GM12878 (cell line): ENCODE results near the gene AGRP. TPM values are rescaled to one million over a fixed set of nuclear protein-coding genes. Genes with fewer than 3 reads are reported as not detected.
A peak's percentile ranks its signal among the peaks of the same experiment; 100 is the strongest.

ENCODE experiments used
- ATAC-seq: fragments of 200-7000 bp; cut with Tn5 transposase; 3 replicates; pipeline ENCODE4 v1.9.1; 2020; ENCODE audit warnings: mild to moderate bottlenecking, moderate library complexity
- BruUV-seq: library from RNA; stranded (reverse); fragments of 400-500 nt; replicated peaks from 2 replicates; lab custom pipeline; 2021; lab: Mats Ljungman, UMichigan
- CTCF ChIA-PET: fragments of 300-600 bp; sonication (Branson Sonifier 250); formaldehyde crosslinking; extraction: SDS; loops from one replicate; lab custom pipeline; 2021; ENCODE audit warnings: inconsistent platforms; lab: Yijun Ruan, JAX
- POLR2A ChIA-PET: fragments of 350-600 bp; formaldehyde crosslinking; extraction: SDS; loops from one replicate; lab custom pipeline; 2021; ENCODE audit warnings: inconsistent platforms; lab: Charles Lee
- RAD21 ChIA-PET: fragments of 300-600 bp; sonication (Branson Sonifier 250); formaldehyde crosslinking; loops from one replicate; lab custom pipeline; 2023; ENCODE audit warnings: antibody characterized with exemption; ENCODE audit not compliant: unreplicated experiment; lab: Charles Lee
- SMC1A ChIA-PET: fragments of 300-600 bp; sonication (Branson Sonifier 250); formaldehyde crosslinking; loops from one replicate; lab custom pipeline; 2023; ENCODE audit not compliant: unreplicated experiment, uncharacterized antibody; lab: Charles Lee
- DNase-seq: peaks from one replicate; pipeline ENCODE4 v3.0.0-alpha.2; 2011; ENCODE audit warnings: low read depth, low spot score
- FAIRE-seq: peaks from 3 replicates; lab custom pipeline; 2011; peaks lifted over from hg19 to GRCh38; lab: Jason Lieb, UNC
- H2AFZ ChIP-seq: 2 replicates; pipeline ENCODE4 v1.6.0; 2011; ENCODE audit warnings: low read depth, low read length, control low read depth; ENCODE audit not compliant: control insufficient read depth
- H3K27ac ChIP-seq: 2 replicates; pipeline ENCODE4 v1.5.1; 2011; ENCODE audit warnings: control low read depth; ENCODE audit not compliant: control insufficient read depth, insufficient read depth
- H3K27me3 ChIP-seq, 2 experiments: replicated peaks in 1 of 2; 2 replicates each; pipeline versions ENCODE4 v1.6.0 to v1.6.1; 2011; ENCODE audit warnings: low read length in 1 of 2; ENCODE audit not compliant: control insufficient read depth in 2 of 2, insufficient read depth in 2 of 2
- H3K36me3 ChIP-seq, 2 experiments: 2 replicates each; pipeline ENCODE4 v1.5.1; 2011; ENCODE audit warnings: low read length in 1 of 2; ENCODE audit not compliant: control insufficient read depth in 2 of 2, insufficient read depth in 2 of 2
- H3K4me1 ChIP-seq: 2 replicates; pipeline ENCODE4 v1.6.1; 2011; ENCODE audit warnings: mild to moderate bottlenecking, low read length, moderate library complexity, mixed read lengths; ENCODE audit not compliant: control insufficient read depth, insufficient read depth
- H3K4me2 ChIP-seq: 2 replicates; pipeline ENCODE4 v1.6.0; 2011; ENCODE audit warnings: control low read depth; ENCODE audit not compliant: control insufficient read depth, insufficient read depth
- H3K4me3 ChIP-seq: fragments of 200-600 bp; sonication (generic); 2 replicates; pipeline ENCODE4 v1.5.1; 2016
- H3K79me2 ChIP-seq: 2 replicates; pipeline ENCODE4 v1.6.0; 2011; ENCODE audit warnings: low read length; ENCODE audit not compliant: control insufficient read depth, insufficient read depth
- H3K9ac ChIP-seq: 2 replicates; pipeline ENCODE4 v1.8.0; 2011; ENCODE audit warnings: low read length, control low read depth, mixed read lengths; ENCODE audit not compliant: control insufficient read depth, insufficient read depth
- H3K9me3 ChIP-seq: replicated peaks from 3 replicates; pipeline ENCODE4 v1.5.1; 2011; ENCODE audit warnings: mild to moderate bottlenecking, low read length; ENCODE audit not compliant: control insufficient read depth, insufficient read depth
- H4K20me1 ChIP-seq: 2 replicates; pipeline ENCODE4 v1.6.0; 2011; ENCODE audit not compliant: control insufficient read depth, insufficient read depth
- CREM ChIP-seq: IDR thresholded peaks from 2 replicates; pipeline ENCODE4 v1.6.1; 2014; ENCODE audit warnings: antibody characterized with exemption, low read depth
- HSF1 ChIP-seq: fragments of 150-350 bp; IDR thresholded peaks from 2 replicates; pipeline ENCODE4 v1.6.1; 2014; ENCODE audit warnings: mild to moderate bottlenecking, low read depth, low read length
- JUND ChIP-seq: IDR thresholded peaks from 2 replicates; pipeline ENCODE4 v1.6.1; 2012; ENCODE audit warnings: low read depth, mild to moderate bottlenecking, low read length, improper control_type of control experiment, moderate library complexity
- MEF2A ChIP-seq: IDR thresholded peaks from 2 replicates; pipeline ENCODE4 v1.6.1; 2011; ENCODE audit warnings: low read depth, mild to moderate bottlenecking, low read length, moderate library complexity; ENCODE audit not compliant: insufficient read depth
- MEF2B ChIP-seq: fragments of 450-650 bp; IDR thresholded peaks from 2 replicates; pipeline ENCODE4 v1.6.1; 2018; ENCODE audit warnings: mild to moderate bottlenecking, moderate library complexity; ENCODE audit not compliant: partially characterized antibody, poor library complexity, severe bottlenecking
- MXI1 ChIP-seq: fragments of 150-350 bp; IDR thresholded peaks from 2 replicates; pipeline ENCODE4 v1.6.1; 2011; ENCODE audit warnings: low read depth, mild to moderate bottlenecking, inconsistent platforms, low read length, improper control_type of control experiment
- NBN ChIP-seq: fragments of 450-650 bp; IDR thresholded peaks from 2 replicates; pipeline ENCODE4 v1.6.1; 2016
- NR2F1 ChIP-seq: fragments of 450-650 bp; conservative IDR thresholded peaks from 2 replicates; pipeline ENCODE4 v1.6.1; 2017; ENCODE audit warnings: mild to moderate bottlenecking
- PAX8 ChIP-seq: fragments of 450-650 bp; IDR thresholded peaks from 2 replicates; pipeline ENCODE4 v1.6.1; 2017; ENCODE audit warnings: mild to moderate bottlenecking, moderate library complexity
- POU2F2 ChIP-seq: IDR thresholded peaks from 3 replicates; pipeline ENCODE4 v1.6.1; 2011; ENCODE audit warnings: low read depth, mild to moderate bottlenecking, low read length, borderline replicate concordance
- RB1 ChIP-seq: fragments of 450-650 bp; formaldehyde crosslinking; IDR thresholded peaks from 2 replicates; pipeline ENCODE4 v1.6.1; 2017; ENCODE audit warnings: mild to moderate bottlenecking, borderline replicate concordance
- SMC3 ChIP-seq: IDR thresholded peaks from 2 replicates; pipeline ENCODE4 v1.6.1; 2011; ENCODE audit warnings: low read length, improper control_type of control experiment, borderline replicate concordance
- ZNF207 ChIP-seq: fragments of 450-650 bp; IDR thresholded peaks from 2 replicates; pipeline ENCODE4 v1.6.1; 2014; ENCODE audit warnings: antibody characterized with exemption, mild to moderate bottlenecking, borderline replicate concordance
- ZNF384 ChIP-seq: IDR thresholded peaks from 2 replicates; pipeline ENCODE4 v1.6.1; 2012; ENCODE audit warnings: low read depth, mild to moderate bottlenecking, low read length, improper control_type of control experiment, borderline replicate concordance
- ZSCAN29 ChIP-seq: fragments of 450-650 bp; IDR thresholded peaks from 2 replicates; pipeline ENCODE4 v1.6.1; 2017; ENCODE audit warnings: mild to moderate bottlenecking, moderate library complexity
- WGBS: methylation state at CpG from one replicate; pipeline ENCODE4 v1.1.6; 2016; ENCODE audit warnings: low lambda C conversion rate; ENCODE audit not compliant: insufficient replicate concordance, insufficient coverage; ENCODE audit errors: missing lambda C conversion rate; 5-methylcytosine and 5-hydroxymethylcytosine counted together
- in situ Hi-C: fragments of 300-500 bp; cut with MboI; formaldehyde crosslinking; loops from 9 replicates; pipeline ENCODE4 v1.14.3; 2018; ENCODE audit warnings: mixed read lengths
- intact Hi-C: fragments of 100-400 bp; cut with micrococcal nuclease; formaldehyde crosslinking; loops from one replicate; pipeline ENCODE4 v1.14.2; 2022; ENCODE audit not compliant: unreplicated experiment
- polyA plus RNA-seq, 11 experiments: library from polyadenylated mRNA; depleted of rRNA in 4 of 11; unstranded in 6 of 11; stranded (reverse) in 5 of 11; fragments of >200 nt; fragmentation: Nextera tagmentation in 4 of 11; fragmentation: Illumina TruSeq in 1 of 11; extraction: Ambion mirVana in 4 of 11; extraction: Trizol in 1 of 11; gene quantifications; 1 replicate in 1 of 11; 2 replicates in 10 of 11; pipeline versions ENCODE4 v1.2.1 to v1.2.3, GENCODE V29; 2011 to 2016; ENCODE audit warnings: inconsistent platforms in 2 of 11, missing spikeins in 2 of 11, low read depth in 1 of 11
- total RNA-seq, 4 experiments: library from RNA; depleted of rRNA in 3 of 4; stranded (reverse); fragments of >200 nt in 3 of 4; fragmentation: Illumina TruSeq in 1 of 4; extraction: Trizol in 1 of 4; gene quantifications; 2 replicates each; pipeline versions ENCODE4 v1.2.1 to v1.2.3, GENCODE V29; 2013 to 2021
- TF ChIP-seq, protein P1 (sequence below): fragments of 450-650 bp; IDR thresholded peaks from 2 replicates; pipeline ENCODE4 v1.6.1; 2017; ENCODE audit warnings: mild to moderate bottlenecking, low read depth, inconsistent platforms; ENCODE audit not compliant: poor library complexity, severe bottlenecking

Gene AGRP
- total and polyA plus RNA-seq, 10 of the 15 experiments (the other 5 are each of a cell fraction or from before 2014, with no cell fraction given), result 0.16 to 0.75 (median 0.53) TPM; not detected in 6

- H2AFZ ChIP-seq, result no peak overlapping the region
- peaks cover 4% of the 10 kb centered on the region for H3K79me2 ChIP-seq
- peak; percentile 90 for DNase-seq
- ChIA-PET CTCF (interaction anchor here (0.5 to 14.1 kb wide), 27 partner anchors 9 to 776 kb away, joined by 3 to 453 read pairs (median 4); partner anchors contain the start of genes AGRP, ATP6V0D1, C16orf86 and ENKD1), POLR2A (interaction anchor here (0.5 to 5.9 kb wide), 6 partner anchors 13 to 354 kb away, joined by 3 to 42 read pairs (median 4); partner anchors contain the start of genes ATP6V0D1, FBXL8 and TRADD), SMC1A (interaction anchor here (0.6 to 5.9 kb wide), 16 partner anchors 8 to 331 kb away, joined by 3 to 92 read pairs (median 3); partner anchors contain the start of genes AGRP, ATP6V0D1 and FHOD1), RAD21 (interaction anchor here (0.7 to 8.8 kb wide), 21 partner anchors 8 to 270 kb away, joined by 3 to 172 read pairs (median 4); partner anchors contain the start of genes ACD, ATP6V0D1 and CARMIL2)
- in situ Hi-C loops (no loop called here), intact Hi-C loops (loop anchor here (1.0 kb wide), 4 partner anchors 20 to 86 kb away; partner anchors contain the start of gene ATP6V0D1)
- H3K36me3 ChIP-seq, result no peaks in the 10 kb centered on the region
- H4K20me1 ChIP-seq, result no peaks in the 10 kb centered on the region
- H3K9me3 ChIP-seq, result no peaks in the 10 kb centered on the region
- H3K9ac ChIP-seq, result no peak overlapping the region; the same call in 1 of the 2 replicates
- H3K4me3 ChIP-seq, result no peak overlapping the region
- H3K4me1 ChIP-seq, result peaks cover 45% of the 10 kb centered on the region
- 1% methylated on average over 8 of the region's 8 CpGs for WGBS
- no peak overlapping the region for H3K4me2 ChIP-seq
- no TSS peak for BruUV-seq
- H3K27ac ChIP-seq, result peak overlapping the region; percentile 38; the same call in 1 of the 2 replicates
- FAIRE-seq, result peak; percentile 23
- no peaks in the 10 kb centered on the region for H3K27me3 ChIP-seq
- ATAC-seq, result peak; percentile 71
- peak; percentile 64; the same call in 1 of the 2 replicates for TF ChIP-seq NR2F1
- no peak for TF ChIP-seq ZNF207
- 0 out of 3 replicates have a peak, but pooled peaks have one; percentile 43 for TF ChIP-seq POU2F2
- peak; percentile 91 for TF ChIP-seq ZNF384
- 0 out of 2 replicates have a peak, but pooled peaks have one; percentile 33 for TF ChIP-seq NBN
- TF ChIP-seq CREM, result peak; percentile 19; the same call in 1 of the 2 replicates
- TF ChIP-seq, protein P1, sequence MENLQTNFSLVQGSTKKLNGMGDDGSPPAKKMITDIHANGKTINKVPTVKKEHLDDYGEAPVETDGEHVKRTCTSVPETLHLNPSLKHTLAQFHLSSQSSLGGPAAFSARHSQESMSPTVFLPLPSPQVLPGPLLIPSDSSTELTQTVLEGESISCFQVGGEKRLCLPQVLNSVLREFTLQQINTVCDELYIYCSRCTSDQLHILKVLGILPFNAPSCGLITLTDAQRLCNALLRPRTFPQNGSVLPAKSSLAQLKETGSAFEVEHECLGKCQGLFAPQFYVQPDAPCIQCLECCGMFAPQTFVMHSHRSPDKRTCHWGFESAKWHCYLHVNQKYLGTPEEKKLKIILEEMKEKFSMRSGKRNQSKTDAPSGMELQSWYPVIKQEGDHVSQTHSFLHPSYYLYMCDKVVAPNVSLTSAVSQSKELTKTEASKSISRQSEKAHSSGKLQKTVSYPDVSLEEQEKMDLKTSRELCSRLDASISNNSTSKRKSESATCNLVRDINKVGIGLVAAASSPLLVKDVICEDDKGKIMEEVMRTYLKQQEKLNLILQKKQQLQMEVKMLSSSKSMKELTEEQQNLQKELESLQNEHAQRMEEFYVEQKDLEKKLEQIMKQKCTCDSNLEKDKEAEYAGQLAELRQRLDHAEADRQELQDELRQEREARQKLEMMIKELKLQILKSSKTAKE, result peak; percentile 73
- TF ChIP-seq MEF2A, result peak; percentile 59; the same call in 1 of the 2 replicates
- no peak for TF ChIP-seq MXI1
- no peak for TF ChIP-seq HSF1
- 0 out of 2 replicates have a peak, but pooled peaks have one; percentile 46 for TF ChIP-seq RB1
- TF ChIP-seq MEF2B, result peak; percentile 38
- TF ChIP-seq JUND, result no peak
- peak; percentile 87 for TF ChIP-seq SMC3
- no peak for TF ChIP-seq PAX8
- no peak for TF ChIP-seq ZSCAN29
Observed at GRCh38 chr16:67514382-67514828, 31.1 kb upstream of the AGRP start.
